HEK293 (cell line): ENCODE measurements around the gene CASP3.

Experiments
- BCL11B ChIP-seq: fragments of 450-650 bp; formaldehyde crosslinking; IDR thresholded peaks from 2 replicates; pipeline ENCODE4 v1.5.1; 2016; ENCODE audit warnings: low read depth, missing biosample characterization, missing genetic modification characterization
- EGR2 ChIP-seq: fragments of 450-650 bp; formaldehyde crosslinking; IDR thresholded peaks from 2 replicates; pipeline ENCODE4 v1.5.1; 2016; ENCODE audit warnings: low read depth, missing biosample characterization, missing genetic modification characterization
- HOXD13 ChIP-seq: sonication (generic); formaldehyde crosslinking; IDR thresholded peaks from 2 replicates; pipeline ENCODE4 v1.8.0; 2022; ENCODE audit warnings: missing genetic modification reagents, borderline replicate concordance
- IKZF3 ChIP-seq: fragments of 450-650 bp; IDR thresholded peaks from 2 replicates; pipeline ENCODE4 v1.5.0; 2018; ENCODE audit warnings: missing biosample characterization, mild to moderate bottlenecking, missing genetic modification characterization, moderate library complexity
- KLF1 ChIP-seq: fragments of 450-650 bp; formaldehyde crosslinking; IDR thresholded peaks from 2 replicates; pipeline ENCODE4 v1.5.1; 2016; ENCODE audit warnings: missing biosample characterization, missing genetic modification characterization
- KLF8 ChIP-seq: fragments of 450-650 bp; formaldehyde crosslinking; IDR thresholded peaks from 2 replicates; pipeline ENCODE4 v1.5.1; 2016; ENCODE audit warnings: missing biosample characterization, missing genetic modification characterization
- MZF1 ChIP-seq: fragments of 450-650 bp; formaldehyde crosslinking; IDR thresholded peaks from 2 replicates; pipeline ENCODE4 v1.5.1; 2017; ENCODE audit warnings: missing biosample characterization, missing genetic modification characterization, borderline replicate concordance
- SCRT2 ChIP-seq: fragments of 450-650 bp; formaldehyde crosslinking; IDR thresholded peaks from 2 replicates; pipeline ENCODE4 v1.5.1; 2016; ENCODE audit warnings: missing biosample characterization, missing genetic modification characterization
- SETDB1 ChIP-seq: IDR thresholded peaks from one replicate; pipeline ENCODE4 v1.6.1; 2017; ENCODE audit warnings: mild to moderate bottlenecking, low read length, moderate library complexity, mixed read lengths; ENCODE audit not compliant: insufficient read length
- SP2 ChIP-seq: fragments of 450-650 bp; formaldehyde crosslinking; IDR thresholded peaks from 2 replicates; pipeline ENCODE4 v1.5.1; 2016; ENCODE audit warnings: missing biosample characterization, missing genetic modification characterization
- SP7 ChIP-seq: fragments of 450-650 bp; formaldehyde crosslinking; IDR thresholded peaks from 2 replicates; pipeline ENCODE4 v1.5.1; 2016; ENCODE audit warnings: missing biosample characterization, missing genetic modification characterization
- YY1 ChIP-seq: fragments of 450-650 bp; formaldehyde crosslinking; IDR thresholded peaks from 2 replicates; pipeline ENCODE4 v1.5.1; 2018; ENCODE audit warnings: missing biosample characterization, missing genetic modification characterization
- YY2 ChIP-seq: fragments of 450-650 bp; formaldehyde crosslinking; IDR thresholded peaks from 2 replicates; pipeline ENCODE4 v1.5.1; 2016; ENCODE audit warnings: missing biosample characterization, missing genetic modification characterization
- ZBTB17 ChIP-seq: fragments of 450-650 bp; formaldehyde crosslinking; IDR thresholded peaks from 2 replicates; pipeline ENCODE4 v1.5.1; 2016; ENCODE audit warnings: missing biosample characterization, missing genetic modification characterization
- ZBTB20 ChIP-seq: fragments of 450-650 bp; formaldehyde crosslinking; IDR thresholded peaks from 2 replicates; pipeline ENCODE4 v1.5.1; 2016; ENCODE audit warnings: missing biosample characterization, missing genetic modification characterization
- ZBTB8A ChIP-seq: fragments of 450-650 bp; formaldehyde crosslinking; IDR thresholded peaks from 2 replicates; pipeline ENCODE4 v1.5.1; 2016; ENCODE audit warnings: missing biosample characterization, missing genetic modification characterization
- ZEB2 ChIP-seq: fragments of 450-650 bp; formaldehyde crosslinking; IDR thresholded peaks from 2 replicates; pipeline ENCODE4 v1.5.1; 2016; ENCODE audit warnings: missing biosample characterization, missing genetic modification characterization
- ZFHX2 ChIP-seq: fragments of 450-650 bp; formaldehyde crosslinking; conservative IDR thresholded peaks from 2 replicates; pipeline ENCODE4 v1.5.1; 2016; ENCODE audit warnings: missing biosample characterization, missing genetic modification characterization
- ZFP37 ChIP-seq: fragments of 450-650 bp; formaldehyde crosslinking; IDR thresholded peaks from 2 replicates; pipeline ENCODE4 v1.5.1; 2016; ENCODE audit warnings: missing biosample characterization, missing genetic modification characterization
- ZNF112 ChIP-seq: fragments of 450-650 bp; formaldehyde crosslinking; IDR thresholded peaks from 2 replicates; pipeline ENCODE4 v1.5.0; 2017; ENCODE audit warnings: missing biosample characterization, missing genetic modification characterization
- ZNF132 ChIP-seq: fragments of 450-650 bp; formaldehyde crosslinking; IDR thresholded peaks from 2 replicates; pipeline ENCODE4 v1.5.1; 2017; ENCODE audit warnings: missing biosample characterization, missing genetic modification characterization, borderline replicate concordance
- ZNF133 ChIP-seq: fragments of 450-650 bp; formaldehyde crosslinking; IDR thresholded peaks from 2 replicates; pipeline ENCODE4 v1.5.1; 2016; ENCODE audit warnings: missing biosample characterization, missing genetic modification characterization
- ZNF140 ChIP-seq: fragments of 450-650 bp; formaldehyde crosslinking; IDR thresholded peaks from 2 replicates; pipeline ENCODE4 v1.5.1; 2016; ENCODE audit warnings: missing biosample characterization, missing genetic modification characterization
- ZNF146 ChIP-seq: fragments of 450-650 bp; formaldehyde crosslinking; IDR thresholded peaks from 2 replicates; pipeline ENCODE4 v1.5.1; 2016; ENCODE audit warnings: missing biosample characterization, missing genetic modification characterization
- ZNF202 ChIP-seq: fragments of 450-650 bp; formaldehyde crosslinking; IDR thresholded peaks from 2 replicates; pipeline ENCODE4 v1.5.1; 2016; ENCODE audit warnings: missing biosample characterization, missing genetic modification characterization, borderline replicate concordance
- ZNF23 ChIP-seq: fragments of 450-650 bp; formaldehyde crosslinking; IDR thresholded peaks from 2 replicates; pipeline ENCODE4 v1.5.1; 2016; ENCODE audit warnings: missing biosample characterization, missing genetic modification characterization, borderline replicate concordance
- ZNF292 ChIP-seq: fragments of 450-650 bp; formaldehyde crosslinking; IDR thresholded peaks from 2 replicates; pipeline ENCODE4 v1.5.1; 2016; ENCODE audit warnings: low read depth, missing biosample characterization, missing genetic modification characterization, borderline replicate concordance
- ZNF335 ChIP-seq: fragments of 450-650 bp; formaldehyde crosslinking; conservative IDR thresholded peaks from 2 replicates; pipeline ENCODE4 v1.5.1; 2016; ENCODE audit warnings: missing biosample characterization, missing genetic modification characterization
- ZNF341 ChIP-seq: fragments of 450-650 bp; formaldehyde crosslinking; IDR thresholded peaks from 2 replicates; pipeline ENCODE4; 2016; ENCODE audit warnings: low read depth, missing biosample characterization, missing genetic modification characterization
- ZNF354C ChIP-seq: fragments of 450-650 bp; formaldehyde crosslinking; IDR thresholded peaks from 2 replicates; pipeline ENCODE4 v1.5.1; 2016; ENCODE audit warnings: missing biosample characterization, missing genetic modification characterization, low read depth, borderline replicate concordance
- ZNF404 ChIP-seq: fragments of 450-650 bp; formaldehyde crosslinking; IDR thresholded peaks from 2 replicates; pipeline ENCODE4 v1.5.1; 2017; ENCODE audit warnings: missing biosample characterization, missing genetic modification characterization
- ZNF423 ChIP-seq: fragments of 450-650 bp; formaldehyde crosslinking; IDR thresholded peaks from 2 replicates; pipeline ENCODE4 v1.5.1; 2016; ENCODE audit warnings: missing biosample characterization, missing genetic modification characterization
- ZNF473 ChIP-seq: fragments of 450-650 bp; formaldehyde crosslinking; IDR thresholded peaks from 2 replicates; pipeline ENCODE4 v1.5.1; 2017; ENCODE audit warnings: missing biosample characterization, missing genetic modification characterization
- ZNF530 ChIP-seq: fragments of 450-650 bp; formaldehyde crosslinking; IDR thresholded peaks from 2 replicates; pipeline ENCODE4 v1.5.1; 2016; ENCODE audit warnings: low read depth, missing biosample characterization, missing genetic modification characterization
- ZNF544 ChIP-seq: fragments of 450-650 bp; formaldehyde crosslinking; IDR thresholded peaks from 2 replicates; pipeline ENCODE4 v1.5.0; 2017; ENCODE audit warnings: missing biosample characterization, missing genetic modification characterization
- ZNF555 ChIP-seq: fragments of 450-650 bp; formaldehyde crosslinking; conservative IDR thresholded peaks from 2 replicates; pipeline ENCODE4 v1.5.1; 2017; ENCODE audit warnings: missing biosample characterization, mild to moderate bottlenecking, missing genetic modification characterization, inconsistent platforms
- ZNF624 ChIP-seq: fragments of 450-650 bp; formaldehyde crosslinking; IDR thresholded peaks from 2 replicates; pipeline ENCODE4 v1.5.1; 2017; ENCODE audit warnings: missing biosample characterization, missing genetic modification characterization
- ZNF629 ChIP-seq: fragments of 450-650 bp; formaldehyde crosslinking; IDR thresholded peaks from 2 replicates; pipeline ENCODE4 v1.5.1; 2017; ENCODE audit warnings: missing biosample characterization, missing genetic modification characterization
- ZNF660 ChIP-seq: fragments of 450-650 bp; IDR thresholded peaks from 2 replicates; pipeline ENCODE4 v1.5.1; 2018; ENCODE audit warnings: missing biosample characterization, mild to moderate bottlenecking, missing genetic modification characterization
- ZNF776 ChIP-seq: fragments of 450-650 bp; formaldehyde crosslinking; IDR thresholded peaks from 2 replicates; pipeline ENCODE4 v1.5.0; 2017; ENCODE audit warnings: missing biosample characterization, missing genetic modification characterization, borderline replicate concordance
- ZNF792 ChIP-seq: fragments of 450-650 bp; formaldehyde crosslinking; IDR thresholded peaks from 2 replicates; pipeline ENCODE4 v1.5.1; 2016; ENCODE audit warnings: missing biosample characterization, missing genetic modification characterization
- TF ChIP-seq, protein P1 (sequence below): fragments of 450-650 bp; formaldehyde crosslinking; IDR thresholded peaks from 2 replicates; pipeline ENCODE4 v1.5.1; 2016; ENCODE audit warnings: missing biosample characterization, missing genetic modification characterization

CASP3 gene

DNA sequence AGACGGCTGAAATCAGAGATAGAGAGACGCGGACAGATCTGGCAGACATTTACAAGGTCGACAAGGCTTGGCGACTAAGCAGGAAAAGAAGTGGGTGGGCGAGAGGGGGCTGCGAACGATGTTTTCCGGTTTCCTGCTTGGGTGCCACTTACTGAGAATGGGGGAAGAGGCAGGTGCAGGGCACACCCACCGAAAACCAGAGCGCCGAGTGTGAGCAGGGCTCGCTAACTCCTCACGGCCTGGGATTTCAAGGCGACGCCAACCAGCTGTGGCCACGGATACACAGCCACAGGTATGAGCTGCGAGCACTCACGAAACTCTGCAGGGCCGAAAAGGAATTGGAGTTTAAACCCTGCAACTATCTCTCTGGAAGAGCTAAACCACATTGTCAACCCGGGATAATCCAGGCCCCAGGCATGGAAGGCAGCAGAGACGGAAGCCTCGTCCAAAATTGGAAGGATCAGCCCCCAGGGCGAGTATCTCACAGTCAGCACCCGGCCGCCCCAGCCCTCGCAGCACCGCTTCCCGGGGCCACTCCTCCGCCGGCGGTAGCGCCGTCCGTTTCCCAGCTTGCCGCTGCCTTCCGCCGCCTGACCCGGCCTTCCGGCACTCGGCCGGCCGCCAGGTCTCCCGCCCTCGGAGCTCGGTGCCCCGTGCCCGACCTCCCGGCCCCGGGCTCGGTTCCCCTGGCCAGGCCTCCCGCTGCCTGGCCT, 778 bp downstream of the CASP3 start (continued):
- TF ChIP-seq ZNF341 (tag by site-specific recombination), result peak; percentile 63
- TF ChIP-seq ZNF133 (tag by site-specific recombination), result no peak
- TF ChIP-seq ZNF776 (tag by site-specific recombination), result no peak
- no peak for TF ChIP-seq ZNF335 (tag by site-specific recombination)
- no peak for TF ChIP-seq ZNF23 (tag by site-specific recombination)
- TF ChIP-seq BCL11B (tag by site-specific recombination), result no peak
- TF ChIP-seq HOXD13 (CRISPR knock-in tag), result no peak
- no peak for TF ChIP-seq ZNF140 (tag by site-specific recombination)
- TF ChIP-seq KLF8 (tag by site-specific recombination), result no peak
- no peak for TF ChIP-seq ZNF792
- TF ChIP-seq YY2 (tag by site-specific recombination), result no peak
- TF ChIP-seq ZNF629 (tag by site-specific recombination), result no peak
- no peak for TF ChIP-seq ZNF423
- TF ChIP-seq, protein P1, sequence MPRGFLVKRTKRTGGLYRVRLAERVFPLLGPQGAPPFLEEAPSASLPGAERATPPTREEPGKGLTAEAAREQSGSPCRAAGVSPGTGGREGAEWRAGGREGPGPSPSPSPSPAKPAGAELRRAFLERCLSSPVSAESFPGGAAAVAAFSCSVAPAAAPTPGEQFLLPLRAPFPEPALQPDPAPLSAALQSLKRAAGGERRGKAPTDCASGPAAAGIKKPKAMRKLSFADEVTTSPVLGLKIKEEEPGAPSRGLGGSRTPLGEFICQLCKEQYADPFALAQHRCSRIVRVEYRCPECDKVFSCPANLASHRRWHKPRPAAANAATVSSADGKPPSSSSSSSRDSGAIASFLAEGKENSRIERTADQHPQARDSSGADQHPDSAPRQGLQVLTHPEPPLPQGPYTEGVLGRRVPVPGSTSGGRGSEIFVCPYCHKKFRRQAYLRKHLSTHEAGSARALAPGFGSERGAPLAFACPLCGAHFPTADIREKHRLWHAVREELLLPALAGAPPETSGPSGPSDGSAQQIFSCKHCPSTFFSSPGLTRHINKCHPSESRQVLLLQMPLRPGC (tag by site-specific recombination), result no peak
- no peak for TF ChIP-seq ZNF555 (tag by site-specific recombination)
- no peak for TF ChIP-seq KLF1 (tag by site-specific recombination)
- TF ChIP-seq ZNF660 (tag by site-specific recombination), result no peak
- no peak for TF ChIP-seq ZNF202 (tag by site-specific recombination)
- no peak for TF ChIP-seq ZNF354C (tag by site-specific recombination)
- no peak for TF ChIP-seq ZBTB8A (tag by site-specific recombination)
- TF ChIP-seq ZFP37 (tag by site-specific recombination), result 0 out of 2 replicates have a peak, but pooled peaks have one; percentile 52
- TF ChIP-seq MZF1, result no peak
- no peak for TF ChIP-seq ZNF624 (tag by site-specific recombination)
- TF ChIP-seq EGR2 (tag by site-specific recombination), result peak; percentile 51
- peak; percentile 54 for TF ChIP-seq ZFHX2 (tag by site-specific recombination)
- no peak for TF ChIP-seq ZNF544 (tag by site-specific recombination)
- TF ChIP-seq SP7 (tag by site-specific recombination), result no peak
- TF ChIP-seq YY1 (tag by site-specific recombination), result no peak
- TF ChIP-seq ZNF146 (tag by site-specific recombination), result no peak
- TF ChIP-seq ZNF292 (tag by site-specific recombination), result no peak
- TF ChIP-seq ZNF404, result no peak
- TF ChIP-seq SP2 (tag by site-specific recombination), result peak; percentile 37
- no peak for TF ChIP-seq SETDB1
- peak; percentile 89; the same call in 1 of the 2 replicates for TF ChIP-seq ZBTB20 (tag by site-specific recombination)
- TF ChIP-seq ZBTB17 (tag by site-specific recombination), result peak; percentile 98
- TF ChIP-seq ZNF530 (tag by site-specific recombination), result no peak
- no peak for TF ChIP-seq IKZF3 (tag by site-specific recombination)
- TF ChIP-seq ZEB2 (tag by site-specific recombination), result no peak
- TF ChIP-seq SCRT2 (tag by site-specific recombination), result peak; percentile 91
- TF ChIP-seq ZNF473 (tag by site-specific recombination), result no peak
- no peak for TF ChIP-seq ZNF112
- TF ChIP-seq ZNF132 (tag by site-specific recombination), result no peak
